ENCODE measurements around the gene UPK1B.
"Not testable (repeated sequence)": the region's sequence is repeated elsewhere in the genome, so short reads cannot be mapped to it uniquely, and the experiment has no call there.

Gene UPK1B

DNA sequence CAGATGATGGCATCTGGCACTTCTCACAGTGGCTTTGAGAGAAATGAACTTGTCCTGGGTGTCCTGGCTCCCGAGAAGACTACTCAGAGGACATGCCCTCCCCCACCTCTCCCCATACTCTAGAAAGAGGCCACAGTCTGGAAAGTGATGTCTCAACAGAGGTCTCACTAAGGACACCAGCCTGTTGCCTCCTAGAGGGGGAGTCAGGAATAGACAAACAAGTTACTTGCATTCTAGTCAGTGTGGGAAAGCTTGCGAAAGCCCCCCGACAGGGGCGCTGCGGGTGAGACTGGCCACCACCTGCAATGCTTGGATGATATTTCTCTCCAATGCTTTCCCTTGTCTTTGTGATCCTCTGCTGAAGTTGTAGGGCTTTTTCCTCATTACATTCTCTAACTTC lies 50.1 kb downstream of the UPK1B start:
- DNase-seq (ENCODE audit: low read depth in 2 of 2), result no peak

DNA sequence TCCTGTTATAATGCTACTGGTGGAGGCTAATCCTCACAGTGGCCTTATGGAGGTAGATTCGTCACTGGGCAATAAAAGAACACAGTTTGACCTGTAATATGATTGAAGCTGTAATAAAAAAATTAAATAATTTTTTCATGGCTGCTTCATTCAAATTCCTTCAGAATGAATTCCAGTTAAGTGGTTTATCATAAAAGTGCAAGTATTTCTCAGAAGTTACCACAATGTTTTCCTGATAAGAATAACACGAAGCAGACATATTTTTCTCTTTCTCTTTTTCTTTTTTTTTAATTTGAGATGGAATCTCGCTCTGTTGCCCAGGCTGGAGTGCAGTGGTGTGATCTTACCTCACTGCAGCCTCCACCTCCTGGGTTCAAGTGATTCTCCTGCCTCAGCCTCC lies 51.7 kb downstream of the UPK1B start:
- no peak for DNase-seq (ENCODE audit: low read depth in 2 of 2)

DNA sequence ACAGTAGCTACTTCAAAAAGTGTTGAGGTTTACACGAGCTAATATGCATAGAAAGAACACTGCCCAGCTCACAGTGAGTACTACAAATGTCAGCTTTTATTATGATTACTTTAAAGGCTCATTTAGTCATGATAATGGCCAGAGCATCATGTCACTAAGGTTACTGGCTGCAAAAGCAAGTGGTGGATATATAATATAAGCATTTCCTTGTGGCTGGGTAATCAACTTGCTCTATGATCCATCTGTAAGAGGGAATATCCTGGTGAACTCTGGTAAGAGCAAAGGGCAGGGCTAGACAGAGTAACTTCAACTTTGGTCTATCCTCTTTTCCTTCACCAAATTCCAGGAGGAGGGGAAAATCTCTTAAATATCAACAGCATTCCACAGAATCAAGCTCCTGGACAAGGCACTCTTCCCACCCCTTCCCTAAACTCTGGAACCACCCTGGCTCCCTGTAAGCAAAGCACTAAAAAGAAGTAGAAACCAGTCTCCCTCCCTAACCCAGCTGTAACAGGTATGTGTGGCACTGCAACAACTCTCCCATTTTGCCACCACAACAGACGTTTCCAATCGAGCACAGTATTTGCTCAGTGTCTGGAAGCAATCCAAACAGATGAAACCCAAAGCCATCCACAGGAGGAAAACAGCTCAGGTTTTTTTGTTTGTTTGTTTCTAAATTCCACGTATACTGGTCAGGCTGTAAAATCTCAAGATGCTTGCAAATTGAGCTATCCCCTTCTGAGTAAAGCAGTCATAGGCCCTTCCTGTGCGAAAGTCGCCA lies 53.9 kb downstream of the UPK1B start:
- no peak for DNase-seq (ENCODE audit: low read depth in 2 of 2)

DNA sequence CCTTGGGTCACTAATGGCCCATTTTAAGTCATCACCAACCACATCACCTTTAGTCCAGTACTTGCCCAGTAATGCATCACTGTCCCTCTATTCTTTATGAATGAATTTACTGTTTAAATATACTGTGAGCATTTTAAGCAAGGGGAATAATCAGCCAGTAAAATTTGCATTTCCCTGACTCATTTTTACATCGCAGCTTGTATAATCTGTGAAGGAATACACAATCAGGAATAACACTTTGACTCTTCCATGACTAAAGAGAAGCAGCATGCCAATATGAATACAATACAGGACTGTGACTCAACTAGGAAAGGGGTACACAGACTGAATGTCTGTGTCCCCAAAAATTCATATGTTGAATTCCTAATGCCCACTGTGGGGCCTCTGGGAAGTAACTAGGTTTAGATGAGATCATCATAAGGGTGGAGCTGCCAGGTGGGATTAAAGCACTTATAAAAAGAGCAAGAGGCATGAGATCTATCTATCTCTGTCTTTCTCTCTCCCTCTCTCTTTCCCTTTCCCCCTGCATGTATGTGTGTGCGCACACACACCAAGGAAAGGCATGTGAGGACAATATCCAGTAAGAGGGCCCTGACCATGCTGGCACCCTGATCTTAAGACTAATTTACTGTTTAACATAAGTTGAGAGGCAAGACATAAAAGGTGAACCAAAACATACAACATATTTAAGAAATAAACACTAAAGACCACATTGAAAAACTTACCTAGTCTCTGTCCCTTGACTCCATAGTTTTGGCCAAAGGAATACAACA lies 55.2 kb downstream of the UPK1B start:
- no peak for DNase-seq (ENCODE audit: low read depth in 2 of 2)

DNA sequence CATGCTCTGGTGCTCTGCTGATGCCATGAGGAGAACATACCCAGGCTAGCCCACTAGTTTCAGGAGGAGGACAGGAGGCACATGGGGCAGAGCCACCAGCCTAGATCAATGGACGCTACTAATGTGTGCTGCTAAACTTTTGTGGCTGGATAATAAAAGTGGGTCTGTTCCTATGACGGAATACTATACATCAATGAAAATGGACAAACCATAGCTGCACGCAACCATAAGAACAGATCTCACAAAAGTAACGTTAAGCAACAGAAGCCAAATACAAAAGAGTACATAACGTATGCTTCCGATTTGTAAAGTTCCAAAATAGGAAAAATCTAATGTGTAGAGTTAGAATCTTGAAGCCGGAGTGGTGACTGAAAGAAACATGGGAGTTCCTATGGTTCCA lies 55.8 kb downstream of the UPK1B start:
- DNase-seq (ENCODE audit: low read depth in 2 of 2), result no peak

DNA sequence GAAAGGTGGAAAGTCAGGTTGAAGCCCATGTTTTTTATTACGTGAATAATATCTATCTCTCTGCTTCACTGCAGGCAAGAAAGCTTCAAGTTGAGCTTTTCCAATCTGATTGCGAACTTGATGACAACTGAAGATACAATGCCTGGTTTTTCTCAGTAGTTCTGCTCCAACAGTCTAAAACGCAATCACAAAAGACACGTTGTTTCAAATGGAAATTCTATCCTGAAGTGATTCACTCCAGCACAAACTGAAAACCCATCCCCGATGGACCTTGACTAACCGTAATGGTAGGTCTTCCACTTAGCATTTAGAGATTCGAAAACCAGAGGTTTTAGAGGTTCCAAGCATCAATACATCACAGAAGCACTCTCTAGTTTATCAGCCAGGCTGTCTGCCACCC lies 56.7 kb downstream of the UPK1B start:
- no peak for DNase-seq (ENCODE audit: low read depth in 2 of 2)

DNA sequence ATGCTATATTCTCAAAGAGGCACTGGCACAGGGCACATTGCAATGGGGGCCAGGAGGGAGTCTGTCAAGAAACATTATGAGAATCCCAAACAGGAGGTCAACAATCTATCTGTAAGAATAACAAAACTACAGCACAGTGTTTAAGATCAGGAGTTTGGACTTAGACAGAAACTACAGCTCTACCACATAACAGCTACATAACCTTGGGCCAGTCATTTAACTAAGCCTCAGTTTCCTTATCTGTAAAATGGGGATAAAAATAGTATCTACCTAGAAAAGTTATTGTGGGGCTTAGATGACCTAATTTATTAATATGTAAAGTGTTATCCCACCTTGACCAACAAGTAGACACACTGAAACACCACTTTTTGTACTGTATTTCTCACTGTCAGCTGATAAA lies 57.3 kb downstream of the UPK1B start:
- DNase-seq (ENCODE audit: low read depth in 2 of 2), result no peak

DNA sequence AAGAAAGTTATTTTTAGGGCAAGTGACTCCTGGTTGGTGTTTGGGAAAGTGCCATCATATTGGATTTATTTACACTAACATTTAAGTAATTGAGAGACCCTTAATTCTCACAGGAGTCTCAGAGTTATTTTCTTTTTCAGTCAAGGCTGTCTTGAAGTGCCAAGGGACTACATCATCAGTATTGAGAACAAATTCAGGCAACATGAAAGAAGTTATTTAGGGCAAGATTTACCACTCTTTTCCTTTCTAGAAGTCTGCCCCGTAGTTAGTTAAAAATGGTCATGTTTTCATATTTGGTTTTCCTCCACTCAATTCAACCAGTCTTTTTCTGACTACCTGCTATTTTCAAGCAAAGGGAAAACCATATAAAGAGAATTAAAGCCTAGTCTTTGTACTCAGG lies 61.2 kb downstream of the UPK1B start:
- DNase-seq (ENCODE audit: low read depth in 2 of 2), result no peak

DNA sequence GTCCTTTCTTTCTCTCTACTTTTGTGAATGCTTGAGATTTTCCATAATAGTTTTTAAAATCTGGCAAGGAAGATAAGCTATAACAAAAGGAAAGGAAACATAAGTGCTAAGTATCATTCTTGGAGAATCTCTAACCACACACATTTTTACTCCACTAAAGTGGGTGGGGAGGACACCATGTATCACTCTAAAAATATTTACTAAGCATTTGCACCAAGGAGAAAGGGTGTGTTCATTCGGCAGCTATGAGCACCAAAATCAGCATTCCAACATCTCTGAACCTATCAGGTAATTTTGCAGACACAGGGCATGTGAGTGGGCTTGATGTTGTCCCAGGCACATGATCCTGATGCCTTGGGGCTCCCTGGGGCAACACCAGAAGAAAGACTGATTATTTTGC lies 61.8 kb downstream of the UPK1B start:
- no peak for DNase-seq (ENCODE audit: low read depth in 2 of 2)

DNA sequence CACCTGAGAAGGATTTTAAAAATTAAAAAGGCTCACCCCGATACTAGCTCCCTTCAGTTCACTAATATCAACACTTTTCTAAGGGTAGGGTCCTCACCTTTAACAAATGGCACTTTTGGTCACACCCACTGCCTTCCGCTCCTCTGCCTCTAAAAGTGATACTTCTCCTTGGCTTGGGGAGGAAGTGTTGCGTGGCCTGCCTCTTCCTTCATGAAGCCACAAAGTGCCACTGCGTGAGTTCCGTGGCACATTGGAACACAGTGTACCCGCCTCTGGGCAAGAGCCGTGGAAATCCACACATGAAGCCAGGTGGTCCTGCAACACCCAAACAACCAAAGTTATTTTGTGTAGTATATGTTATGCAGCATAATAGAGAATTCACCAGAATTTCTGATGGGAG lies 63.4 kb downstream of the UPK1B start:
- DNase-seq (ENCODE audit: low read depth in 2 of 2), result no peak

DNA sequence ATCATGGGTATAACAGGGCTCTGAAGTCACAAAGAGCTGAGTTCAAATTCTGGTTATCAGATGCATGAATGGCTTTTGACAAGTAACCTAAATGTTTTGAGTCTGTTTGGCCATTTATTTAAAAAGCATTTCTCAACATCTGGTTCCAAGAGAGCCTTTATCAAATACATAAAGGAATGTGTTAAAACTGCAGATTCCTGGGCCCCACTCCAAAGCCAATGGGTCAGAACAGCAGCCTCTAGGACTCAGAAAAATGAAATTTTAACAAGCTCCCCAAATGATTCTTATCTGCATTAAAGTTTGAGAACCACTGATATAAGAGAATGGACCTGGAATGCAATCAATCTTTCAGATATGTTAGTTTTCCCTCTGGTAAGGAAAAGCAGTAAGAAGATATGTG lies 63.9 kb downstream of the UPK1B start:
- no peak for DNase-seq (ENCODE audit: low read depth in 2 of 2)

DNA sequence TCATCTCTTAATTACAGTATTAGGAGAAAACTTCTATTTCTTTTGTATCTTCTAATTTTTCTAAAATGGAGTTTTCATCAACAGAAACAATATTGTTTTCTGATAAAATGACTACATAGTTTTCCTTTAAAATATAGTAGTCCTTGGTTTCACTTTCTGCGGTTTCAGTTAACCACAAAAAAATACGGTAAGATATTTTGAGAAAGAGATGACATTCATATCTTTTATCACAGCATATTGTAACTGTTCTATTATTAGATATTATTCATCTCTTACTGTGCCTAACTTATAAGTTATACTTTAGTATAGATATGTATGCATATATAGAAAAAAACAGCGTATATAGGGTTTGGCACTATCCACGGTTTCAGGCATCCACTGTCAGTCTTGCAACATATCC lies 65.0 kb downstream of the UPK1B start:
- no peak for DNase-seq (ENCODE audit: low read depth in 2 of 2)

DNA sequence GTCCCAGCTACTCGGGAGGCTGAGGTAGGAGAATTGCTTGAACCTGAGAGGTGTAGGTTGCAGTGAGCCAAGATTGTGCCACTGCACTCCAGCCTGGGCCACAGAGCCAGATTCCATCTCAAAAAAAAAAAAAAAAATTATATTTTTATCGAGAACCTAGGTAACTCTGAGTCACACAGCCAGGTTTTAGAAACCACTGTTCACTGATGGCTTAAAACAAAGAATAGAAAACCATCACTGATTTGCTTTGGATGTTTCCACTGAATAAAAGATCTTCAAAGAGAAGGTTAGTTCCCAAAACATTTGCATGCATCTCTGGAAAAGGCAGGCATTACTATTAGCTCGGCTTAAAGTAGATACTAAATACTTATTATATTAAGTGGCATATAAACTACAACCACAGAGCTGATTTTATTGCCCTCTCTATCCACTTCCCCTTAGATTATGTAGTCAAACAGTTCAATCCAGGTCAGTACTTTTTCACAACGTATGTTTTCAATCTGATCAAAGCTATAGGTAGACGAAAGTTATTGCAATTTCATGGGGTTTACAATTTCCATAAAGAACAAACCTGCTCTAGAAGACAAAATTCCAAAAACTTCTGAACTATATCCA lies 65.9 kb downstream of the UPK1B start:
- no peak for DNase-seq (ENCODE audit: low read depth in 2 of 2)

DNA sequence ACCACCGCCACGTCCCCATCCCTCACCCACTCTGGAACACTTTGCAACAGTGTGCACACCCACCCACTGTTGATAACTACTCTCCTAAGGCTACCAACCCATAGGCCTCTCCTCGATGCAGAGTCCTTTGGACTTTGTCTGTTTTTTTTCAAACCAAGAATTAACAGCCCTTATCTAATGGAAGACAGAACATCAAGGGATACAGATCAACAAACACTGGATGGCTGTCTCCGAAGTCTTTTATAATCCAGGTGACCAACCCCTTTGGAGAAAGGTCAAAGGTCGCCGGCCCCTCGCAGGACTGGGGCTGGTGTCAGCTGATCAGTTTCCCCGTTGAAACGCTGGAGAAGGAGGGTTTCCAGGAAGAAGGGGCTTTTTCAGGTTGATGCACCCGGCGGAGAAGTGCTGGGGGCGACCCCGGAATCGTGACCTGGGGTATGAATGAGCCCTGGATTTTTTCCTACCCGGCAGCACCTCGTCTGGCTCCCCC lies 66.7 kb downstream of the UPK1B start:
- peak in 1 of 2 donors; percentile 8 for DNase-seq (ENCODE audit: low read depth in 2 of 2)

DNA sequence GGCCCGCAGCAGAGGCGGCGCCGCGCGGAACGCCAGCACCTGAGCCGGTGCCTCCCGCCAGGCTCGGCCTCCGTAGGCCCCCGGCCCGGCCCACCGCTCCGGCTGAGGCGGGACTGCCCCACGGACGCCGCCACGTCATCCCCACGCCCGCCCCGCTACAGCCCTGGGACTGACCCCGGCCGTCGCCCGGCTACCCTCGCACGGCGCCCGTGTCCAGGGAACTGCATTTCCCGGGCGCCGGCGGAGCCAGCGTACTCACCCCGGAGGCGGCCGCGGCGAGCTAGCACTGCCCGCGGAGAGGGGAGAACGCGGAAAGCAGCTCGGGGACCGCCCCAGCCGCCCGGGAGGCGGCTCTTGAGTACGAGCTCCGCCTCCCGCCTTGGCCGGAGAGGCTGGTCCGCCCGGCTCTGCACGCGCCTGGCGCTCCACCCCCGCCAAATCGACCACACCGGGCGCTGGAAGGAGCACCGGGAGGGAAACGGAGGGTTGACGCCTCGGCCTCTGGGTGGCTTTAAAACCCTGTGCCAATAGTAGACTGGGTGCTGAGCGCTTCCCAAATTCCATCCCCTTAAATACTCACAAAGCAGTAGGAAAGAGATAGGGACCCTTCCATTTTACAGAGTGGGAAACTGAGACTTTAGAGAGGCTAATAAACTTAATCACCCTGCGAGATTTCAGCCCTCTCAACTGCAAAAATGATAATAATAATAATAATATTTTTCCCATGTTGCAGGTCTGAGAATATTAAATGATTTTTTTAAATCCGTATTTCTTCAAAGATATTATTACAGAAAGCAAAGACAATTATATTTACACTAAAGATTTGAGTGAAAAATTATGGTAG lies 67.4 kb downstream of the UPK1B start, which contains the start of gene B4GALT4:
B4GALT4 (minus strand) TSS at position 288 of the 844 bp plus-strand sequence. CDS start 10,779 bp downstream, outside the sequence.
- DNase-seq (ENCODE audit: low read depth in 2 of 2), result peak; percentile 68 to 69

DNA sequence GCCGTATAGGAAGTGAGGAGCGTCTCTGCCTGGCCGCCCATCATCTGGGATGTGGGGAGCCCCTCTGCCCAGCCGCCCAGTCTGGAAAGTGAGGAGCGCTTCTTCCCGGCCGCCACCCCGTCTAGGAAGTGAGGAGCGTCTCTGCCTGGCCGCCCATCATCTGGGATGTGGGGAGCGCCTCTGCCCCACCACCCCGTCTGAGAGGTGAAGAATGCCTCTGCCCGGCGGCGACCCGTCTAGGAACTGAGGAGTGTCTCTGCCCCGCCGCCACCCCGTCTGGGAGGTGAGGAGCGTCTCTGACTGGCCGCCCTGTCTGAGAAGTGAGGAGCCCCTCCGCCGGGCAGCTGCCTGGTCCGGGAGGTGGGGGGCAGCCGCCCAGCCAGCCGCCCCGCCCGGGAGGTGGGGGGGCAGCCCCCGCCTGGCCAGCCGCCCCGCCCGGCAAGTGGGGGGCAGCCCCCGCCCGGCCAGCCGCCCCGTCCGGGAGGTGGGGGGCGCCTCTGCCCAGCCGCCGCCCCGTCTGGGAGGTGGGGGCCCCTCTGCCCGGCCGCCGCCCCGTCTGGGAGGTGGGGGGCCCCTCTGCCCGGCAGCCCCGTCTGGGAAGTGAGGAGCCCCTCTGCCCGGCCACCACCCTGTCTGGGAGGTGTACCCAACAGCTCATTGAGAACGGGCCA lies 69.1 kb downstream of the UPK1B start:
- DNase-seq (ENCODE audit: low read depth in 2 of 2), result not testable (repeated sequence)

DNA sequence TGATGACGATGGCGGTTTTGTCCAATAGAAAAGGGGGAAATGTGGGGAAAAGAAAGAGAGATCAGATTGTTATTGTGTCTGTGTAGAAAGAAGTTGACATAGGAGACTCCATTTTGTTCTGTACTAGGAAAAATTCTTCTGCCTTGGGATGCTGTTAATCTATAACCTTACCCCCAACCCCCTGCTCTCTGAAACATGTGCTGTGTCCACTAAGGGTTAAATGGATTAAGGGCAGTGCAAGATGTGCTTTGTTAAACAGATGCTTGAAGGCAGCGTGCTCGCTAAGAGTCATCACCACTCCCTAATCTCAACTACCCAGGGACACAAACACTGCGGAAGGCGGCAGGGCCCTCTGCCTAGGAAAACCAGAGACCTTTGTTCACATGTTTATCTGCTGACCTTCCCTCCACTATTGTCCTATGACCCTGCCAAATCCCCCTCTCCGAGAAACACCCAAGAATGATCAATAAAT lies 69.7 kb downstream of the UPK1B start:
- not testable (repeated sequence) for DNase-seq (ENCODE audit: low read depth in 2 of 2)

DNA sequence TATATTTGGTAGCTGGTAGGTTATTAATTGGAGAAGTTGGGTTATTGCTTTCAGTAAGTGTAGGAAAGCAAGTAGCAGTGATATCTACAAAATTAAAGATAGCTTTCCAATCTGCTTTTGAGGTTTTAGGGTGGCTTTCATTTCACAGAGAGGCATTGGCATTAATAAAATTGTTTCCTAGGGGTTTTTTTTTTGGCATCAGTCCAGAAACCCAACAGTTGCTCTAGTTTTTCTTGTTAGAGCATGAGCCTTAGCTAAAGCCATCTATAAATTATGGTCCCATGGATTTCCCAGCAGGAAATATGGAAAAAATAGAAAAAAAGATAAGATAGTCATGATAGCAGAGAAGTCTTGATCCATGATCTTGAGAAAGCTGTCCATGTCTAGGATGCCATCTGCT lies 70.3 kb downstream of the UPK1B start:
- no peak for DNase-seq (ENCODE audit: low read depth in 2 of 2)

DNA sequence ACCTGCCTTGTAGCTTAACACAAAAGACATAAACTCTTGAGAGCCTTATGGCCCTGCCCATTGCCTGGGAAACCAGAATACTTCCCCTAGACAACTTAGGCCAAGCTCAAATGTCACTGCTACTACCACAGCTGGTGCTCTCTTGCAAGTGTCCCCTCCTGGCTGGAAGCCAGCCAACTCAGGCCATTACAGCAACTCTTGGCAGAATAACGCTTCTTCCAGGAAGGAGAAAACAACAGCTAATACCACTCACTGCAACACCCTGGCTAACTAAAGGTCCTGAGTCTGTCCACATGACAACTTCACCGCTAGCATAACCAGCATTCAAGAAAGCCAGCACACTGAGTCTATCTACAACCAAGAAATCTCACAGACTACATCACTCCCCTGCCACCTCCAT lies 72.4 kb downstream of the UPK1B start:
- DNase-seq (ENCODE audit: low read depth in 2 of 2), result no peak
